Measurements from ENCODE around the gene TMEM121B. TPM values are rescaled to one million over a fixed set of nuclear protein-coding genes. Genes with fewer than 3 reads are reported as not detected.

TMEM121B gene
- total and polyA plus RNA-seq, 2 donors from 2014 or later, result 0.19 to 1.2 TPM

- no peaks in the 10 kb centered on the region for H3K36me3 ChIP-seq (ENCODE audit: control insufficient read depth in 2 of 3, insufficient read depth in 3 of 3, low read length in 3 of 3)
- intact Hi-C loops (cut with DNase I), result no loop called here
- no peak overlapping the region for H3K4me3 ChIP-seq (ENCODE audit: low read length in 3 of 3)
- no peak overlapping the region for H3K9ac ChIP-seq (ENCODE audit: low read length in 3 of 3)
- H3K27ac ChIP-seq (ENCODE audit: low read depth in 2 of 2, low read length in 2 of 2), result no peak overlapping the region
- H3K9me3 ChIP-seq (ENCODE audit: control insufficient read depth in 2 of 3, insufficient read depth in 1 of 3, low read length in 3 of 3), result no peaks in the 10 kb centered on the region
- H3K27me3 ChIP-seq (ENCODE audit: control insufficient read depth, insufficient read depth, low read length), result no peaks in the 10 kb centered on the region
- H3K4me1 ChIP-seq (ENCODE audit: control insufficient read depth in 2 of 3, insufficient read depth in 2 of 3, low read depth in 1 of 3, low read length in 3 of 3), result no peaks in the 10 kb centered on the region
- FAIRE-seq (no peak), DNase-seq (no peak)
- no peak for TF ChIP-seq CTCF (IDR thresholded peaks at IDR 0.05; ENCODE audit: borderline replicate concordance, extremely low read depth, insufficient read depth)
Observed at GRCh38 chr22:17072877-17073276, 48.3 kb downstream of the TMEM121B start.

Other genes with a start within 250 kb of the TMEM121B start
- not detected for gene GAB4, start 113.1 kb downstream of the TMEM121B start, total RNA-seq
- not detected for gene GAB4, start 113.1 kb downstream of the TMEM121B start, polyA plus RNA-seq (ENCODE audit: insufficient read depth, low read depth, low replicate concordance)
- 26.8 TPM for gene IL17RA, start 36.4 kb downstream of the TMEM121B start, total RNA-seq
- 4.2 TPM for gene IL17RA, start 36.4 kb downstream of the TMEM121B start, polyA plus RNA-seq (ENCODE audit: insufficient read depth, low read depth, low replicate concordance)
- 27.5 TPM for gene HDHD5, start 37.9 kb upstream of the TMEM121B start, total RNA-seq
- gene HDHD5, start 37.9 kb upstream of the TMEM121B start, polyA plus RNA-seq (ENCODE audit: insufficient read depth, low read depth, low replicate concordance), result 39.8 TPM
- gene ADA2, start 98.1 kb upstream of the TMEM121B start, total RNA-seq, result 26.8 TPM
- 33.2 TPM for gene ADA2, start 98.1 kb upstream of the TMEM121B start, polyA plus RNA-seq (ENCODE audit: insufficient read depth, low read depth, low replicate concordance)
- gene CECR2, start 248.1 kb upstream of the TMEM121B start, total RNA-seq, result 3.4 TPM
- gene CECR2, start 248.1 kb upstream of the TMEM121B start, polyA plus RNA-seq (ENCODE audit: insufficient read depth, low read depth, low replicate concordance), result 0.58 TPM

All from kidney (tissue), 14 donors.